Spleen (tissue), 7 donors: ENCODE results near the gene USP54.

Experiments
- CTCF ChIP-seq, 11 experiments: fragments of 200-600 bp in 7 of 11; fragments of 450-650 bp in 4 of 11; sonication (generic) in 4 of 11; IDR thresholded peaks in 8 of 11; conservative IDR thresholded peaks in 3 of 11; 1 replicate in 7 of 11; 2 replicates in 4 of 11; pipeline versions ENCODE4 v1.4.0 to v1.8.0; 2016 to 2021; ENCODE audit warnings: antibody characterized with exemption in 11 of 11, inconsistent platforms in 4 of 11, mild to moderate bottlenecking in 1 of 11
- POLR2A ChIP-seq, 3 donors: fragments of 450-650 bp; IDR thresholded peaks; one replicate each; pipeline ENCODE4 v1.5.1; 2017; ENCODE audit warnings: antibody characterized with exemption in 3 of 3, mild to moderate bottlenecking in 1 of 3
- POLR2AphosphoS5 ChIP-seq, 3 donors: sonication (generic); formaldehyde crosslinking; IDR thresholded peaks; one replicate each; pipeline ENCODE4 v1.5.1; 2017; ENCODE audit warnings: antibody characterized with exemption in 3 of 3
- donor health status: DM: no; HTN: no; CAD: no; lungs with moderate emphysema.
- donor health status: DM: no; HTN: no; CAD: no.
- donor health status: DM: no; HTN: no; CAD: no.

- TF ChIP-seq CTCF (IDR thresholded peaks at IDR 0.05 in 8 of 11, conservative IDR thresholded peaks at IDR 0.05 in 3 of 11) (no peak), POLR2AphosphoS5 (IDR thresholded peaks at IDR 0.05) (no peak), POLR2A (IDR thresholded peaks at IDR 0.05) (no peak)
Measured at GRCh38 chr10:73459683-73460314, 131.3 kb downstream of the USP54 start.
